Activated CD8-positive, alpha-beta memory T cell treated with anti-CD3 and anti-CD28 coated beads for 36 hours (primary cell): ENCODE measurements around the gene UBAP1L. TPM values are rescaled to one million over a fixed set of nuclear protein-coding genes. Genes with fewer than 3 reads are reported as not detected.
"Not testable (repeated sequence)": the region's sequence is repeated elsewhere in the genome, so short reads cannot be mapped to it uniquely, and the experiment has no call there.

Experiments
- CTCF ChIA-PET: fragments of 350-600 bp; sonication (Branson Sonifier 250); formaldehyde crosslinking; loops from one replicate; lab custom pipeline; 2021; ENCODE audit warnings: antibody characterized with exemption; lab: Charles Lee
- POLR2A ChIA-PET: fragments of 350-600 bp; sonication (Branson Sonifier 250); formaldehyde crosslinking; loops from one replicate; lab custom pipeline; 2021; ENCODE audit warnings: antibody characterized with exemption; lab: Charles Lee
- total RNA-seq, 2 experiments: library from RNA; stranded (reverse); gene quantifications; one replicate each; pipeline ENCODE4 v1.2.3, GENCODE V29; 2021

Gene UBAP1L
- total RNA-seq: 1 to 10 TPM; 2.8 to 2.9 TPM

DNA sequence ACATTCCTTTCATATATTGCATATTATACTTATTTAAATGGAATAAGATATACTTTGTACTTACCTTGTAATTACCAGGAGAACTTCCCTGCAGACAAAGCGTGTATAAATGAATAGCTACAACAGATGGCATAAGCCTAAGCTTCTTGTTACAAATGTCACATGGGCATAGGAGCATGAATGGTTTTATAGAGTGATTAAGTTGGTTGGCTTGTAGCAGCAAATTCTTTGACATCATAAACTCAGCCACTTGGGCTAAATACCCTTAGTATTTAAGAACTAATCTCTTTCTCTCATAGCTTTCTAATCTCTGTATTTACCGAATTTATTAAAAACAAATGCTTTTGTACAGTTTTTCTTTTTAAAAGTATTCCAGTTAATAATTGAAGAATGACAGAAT lies at the start of gene UBAP1L:
UBAP1L (minus strand) TSS at position 115 of the 400 bp plus-strand sequence. CDS start 8,985 bp downstream, outside the sequence.
- POLR2A ChIA-PET: no interaction called here
- CTCF ChIA-PET: interaction anchor here (0.6 to 2.0 kb wide), 2 partner anchors 14 to 88 kb away, joined by 3 to 6 read pairs; no protein-coding TSS in a partner anchor

DNA sequence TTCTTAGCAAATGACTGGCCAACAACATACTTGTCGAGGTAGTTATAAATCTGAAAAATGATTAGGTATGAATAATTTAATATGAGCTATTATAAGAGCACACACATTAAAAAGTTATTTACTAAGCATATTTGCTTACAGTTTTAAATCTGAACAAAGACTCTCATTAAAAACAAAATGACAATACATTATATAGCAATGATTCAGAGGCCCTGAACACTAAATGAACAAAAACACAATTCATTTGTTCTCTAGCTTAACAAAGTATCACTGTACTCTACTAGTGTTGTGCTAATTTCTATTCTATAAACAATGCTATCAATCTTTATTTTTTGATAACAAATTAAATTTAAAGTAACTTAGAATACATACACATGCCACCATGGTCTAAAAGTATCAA lies 49.1 kb upstream of the UBAP1L start:
- CTCF ChIA-PET: interaction anchor here (1.7 kb wide), 1 partner anchor 63 kb away, joined by 3 read pairs; no protein-coding TSS in a partner anchor
- POLR2A ChIA-PET: no interaction called here

DNA sequence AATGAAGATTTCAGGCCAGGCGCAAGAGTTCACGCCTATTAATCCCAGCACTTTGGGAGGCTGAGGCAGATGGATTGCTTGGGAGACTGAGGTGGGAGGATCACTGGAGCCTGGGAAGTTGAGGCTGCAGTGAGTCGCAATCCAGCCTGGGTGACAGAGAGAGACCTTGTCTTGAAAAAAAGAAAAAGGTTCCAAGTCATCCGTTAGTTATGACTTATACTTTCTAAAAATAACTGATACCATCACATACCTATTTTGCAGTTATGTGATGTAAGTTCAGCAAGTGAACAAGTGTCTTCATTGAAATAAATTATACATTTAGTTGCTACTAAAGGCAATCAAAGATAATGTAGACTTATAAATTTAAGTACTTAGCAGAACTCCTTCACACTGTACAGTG lies 48.0 kb upstream of the UBAP1L start:
- POLR2A ChIA-PET: no interaction called here
- CTCF ChIA-PET: no interaction called here

DNA sequence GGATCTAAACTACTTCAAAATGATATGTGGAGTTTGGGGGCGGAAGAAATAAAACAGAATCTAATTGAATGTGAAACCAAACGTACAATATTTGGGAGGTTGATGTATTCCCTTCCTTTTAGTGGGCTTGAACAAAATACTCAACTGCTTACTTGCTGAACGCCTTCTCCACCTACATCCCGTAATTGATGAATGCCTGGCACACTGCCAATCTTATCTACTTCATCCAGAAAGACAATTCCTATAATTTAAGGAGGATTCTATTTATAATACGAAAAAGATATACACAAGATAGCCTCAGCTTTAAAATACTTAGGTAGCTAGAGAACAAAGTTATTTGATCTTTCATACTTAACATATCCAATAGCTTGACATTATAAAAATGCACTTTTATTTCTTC lies 41.7 kb upstream of the UBAP1L start:
- CTCF ChIA-PET: no interaction called here
- POLR2A ChIA-PET: no interaction called here

DNA sequence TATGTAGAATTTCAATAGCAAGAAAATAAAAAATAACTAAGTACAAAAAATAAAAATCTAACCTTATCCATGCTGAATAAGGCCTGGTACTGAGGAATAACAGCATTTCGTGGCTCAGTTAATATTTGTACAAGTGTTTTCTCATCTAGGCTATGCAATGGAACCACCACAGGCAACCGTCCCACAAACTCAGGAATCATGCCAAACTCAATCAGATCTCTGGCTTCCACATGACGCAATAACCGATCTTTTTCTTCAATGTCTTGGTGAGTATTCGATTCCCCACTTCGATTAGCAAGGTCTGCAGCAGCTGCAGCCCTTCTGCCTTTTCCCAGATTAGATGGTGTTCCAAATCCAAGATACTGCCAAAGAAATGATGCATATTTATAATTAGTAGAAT lies 39.7 kb upstream of the UBAP1L start:
- ChIA-PET CTCF (no interaction called here), POLR2A (no interaction called here)

DNA sequence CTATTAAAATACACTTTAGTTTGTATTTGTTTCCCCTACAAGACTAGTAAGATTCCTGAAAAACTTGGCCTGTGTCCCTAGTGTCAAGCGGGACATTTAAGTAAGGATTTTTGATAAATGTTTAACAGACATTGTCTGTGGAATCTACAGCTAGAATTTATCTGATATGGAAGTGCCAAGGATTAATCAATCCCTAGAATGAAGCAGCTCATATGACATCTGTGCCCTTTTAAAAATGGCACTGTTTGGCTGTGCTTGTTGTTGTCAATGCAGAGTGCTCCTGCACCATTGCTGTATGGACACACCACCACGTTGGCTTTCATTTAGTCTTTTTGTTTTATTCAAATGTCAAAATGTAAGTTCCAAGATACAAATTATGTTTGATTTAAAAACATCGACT lies 32.9 kb upstream of the UBAP1L start:
- POLR2A ChIA-PET: no interaction called here
- CTCF ChIA-PET: no interaction called here

DNA sequence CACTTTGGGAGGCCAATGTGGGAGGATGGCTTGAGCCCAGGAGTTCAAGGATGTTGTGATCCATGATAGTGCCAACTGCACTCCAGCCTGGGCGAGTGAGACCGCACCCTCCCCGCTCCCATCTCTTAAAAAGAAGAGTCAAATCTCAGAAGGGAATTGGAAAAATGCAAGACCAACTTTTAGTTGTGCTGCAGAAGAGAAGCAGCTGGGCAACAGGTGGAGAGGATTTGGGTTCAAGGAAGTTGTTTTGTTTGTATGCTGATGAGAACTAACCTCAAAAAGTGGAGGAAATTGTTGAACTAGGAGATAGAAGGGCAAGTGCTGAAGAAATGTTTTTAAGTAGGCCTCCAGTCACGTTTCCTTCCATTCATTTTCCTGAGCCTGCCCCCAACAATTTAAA lies 31.4 kb upstream of the UBAP1L start:
- POLR2A ChIA-PET: no interaction called here
- CTCF ChIA-PET: no interaction called here

DNA sequence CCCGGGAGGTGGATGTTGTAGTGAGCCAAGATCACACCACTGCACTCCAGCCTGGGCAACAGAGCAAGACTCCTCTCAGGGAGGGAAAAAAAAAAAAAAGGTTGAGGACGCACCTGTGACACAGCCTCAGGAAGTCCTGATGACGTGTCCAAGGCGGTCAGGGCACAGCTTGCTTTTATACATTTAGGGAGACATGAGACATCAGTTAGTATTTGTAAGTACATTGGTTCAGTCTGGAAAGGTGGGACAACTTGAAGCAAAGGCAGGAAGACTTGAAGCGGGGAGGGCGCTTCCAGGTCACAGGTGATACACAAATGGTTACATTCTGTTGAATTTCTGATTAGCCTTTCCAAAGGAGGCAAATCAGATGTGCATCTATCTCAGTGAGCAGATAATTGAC lies 23.6 kb upstream of the UBAP1L start:
- POLR2A ChIA-PET, CTCF ChIA-PET: not testable (repeated sequence)

DNA sequence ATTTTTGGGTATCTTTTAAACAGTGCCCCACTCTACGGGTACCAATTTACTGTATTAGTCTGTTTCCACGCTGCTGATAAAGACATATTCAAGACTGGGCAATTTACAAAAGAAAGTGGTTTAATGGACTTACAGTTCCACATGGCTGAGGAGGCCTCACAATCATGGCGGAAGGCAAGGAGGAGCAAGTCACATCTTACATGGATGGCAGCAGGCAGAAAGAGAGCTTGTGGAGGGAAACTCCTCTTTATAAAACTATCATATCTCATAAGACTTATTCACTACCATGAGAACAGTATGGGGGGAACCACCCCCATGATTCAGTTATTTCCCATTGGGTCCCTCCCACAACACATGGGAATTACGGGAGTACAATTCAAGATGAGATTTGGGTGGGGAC lies 22.9 kb upstream of the UBAP1L start:
- POLR2A ChIA-PET, CTCF ChIA-PET: not testable (repeated sequence)

DNA sequence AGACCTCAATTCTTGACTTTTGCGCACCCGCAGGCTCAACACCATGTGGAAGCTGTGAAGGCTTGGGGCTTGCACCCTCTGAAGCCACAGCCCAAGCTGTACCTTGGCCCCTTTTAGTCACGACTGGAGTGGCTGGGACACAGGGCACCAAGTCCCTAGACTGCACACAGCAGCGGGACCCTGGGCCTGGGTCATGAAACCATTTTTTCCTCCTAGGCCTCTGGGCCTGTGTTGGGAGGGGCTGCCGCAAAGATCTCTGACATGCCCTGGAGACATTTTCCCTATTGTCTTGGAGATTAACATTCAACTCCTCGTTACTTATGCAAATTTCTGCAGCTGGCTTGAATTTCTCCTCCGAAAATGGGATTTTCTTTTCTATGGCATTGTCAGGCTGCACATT lies 22.1 kb upstream of the UBAP1L start:
- CTCF ChIA-PET, POLR2A ChIA-PET: not testable (repeated sequence)

DNA sequence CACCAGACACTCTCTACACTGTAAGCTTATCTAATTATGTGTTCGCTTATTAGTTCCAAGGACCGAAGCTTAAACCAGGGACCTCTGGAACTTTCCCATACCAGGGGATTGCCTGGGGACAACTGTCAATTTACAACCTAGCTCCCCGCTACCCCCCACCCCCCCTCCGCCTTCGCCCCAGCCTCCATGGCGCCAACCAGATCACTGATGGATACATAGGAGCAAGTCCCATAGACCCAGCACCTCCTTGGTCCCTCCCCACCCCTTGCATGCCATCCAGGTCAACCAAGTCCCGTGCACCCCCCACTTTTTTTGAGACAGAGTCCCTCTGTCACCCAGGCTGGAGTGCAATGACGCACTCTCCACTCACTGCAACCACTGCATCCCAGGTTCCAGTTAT lies 19.5 kb upstream of the UBAP1L start:
- ChIA-PET CTCF (interaction anchor here (1.3 kb wide), 1 partner anchor 84 kb away, joined by 3 read pairs; no protein-coding TSS in a partner anchor), POLR2A (interaction anchor here (0.6 to 0.9 kb wide), 2 partner anchors 163 to 336 kb away, joined by 3 to 6 read pairs; no protein-coding TSS in a partner anchor)

DNA sequence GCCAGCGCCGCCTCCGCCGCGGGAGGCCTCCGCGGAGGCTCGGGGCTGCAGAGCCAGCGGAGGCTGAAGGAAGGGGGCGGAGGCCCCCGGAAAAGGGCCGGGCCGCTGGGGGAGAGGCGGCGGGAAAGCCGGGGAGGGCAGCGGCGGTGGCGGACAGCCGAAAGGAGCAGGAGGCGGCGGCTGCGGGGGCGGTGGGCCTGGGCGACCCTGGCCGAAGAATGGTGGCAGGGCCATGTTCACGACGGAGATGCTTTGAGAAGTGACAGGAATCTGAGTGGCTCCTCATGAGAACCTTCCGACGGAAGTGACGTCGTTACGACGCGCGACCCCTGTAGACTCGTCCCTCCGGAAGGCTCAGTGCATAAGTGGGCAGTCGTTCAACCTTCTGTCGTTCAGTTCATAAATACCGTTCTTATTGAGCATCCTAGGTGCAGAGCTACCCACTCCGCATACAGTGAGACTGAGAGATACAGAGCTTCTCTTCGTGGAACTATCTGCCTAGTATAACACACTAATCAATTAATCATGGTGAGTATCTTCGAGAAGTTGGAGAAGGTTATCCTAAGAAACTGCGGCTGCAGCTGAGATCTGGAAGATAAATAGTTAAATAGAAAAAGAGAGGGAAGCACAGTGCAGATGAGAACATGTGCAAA lies 18.7 kb upstream of the UBAP1L start, which contains the start of gene PDCD7:
PDCD7 (minus strand) TSS at position 261 of the 653 bp plus-strand sequence; CDS start at position 234, 27 bp downstream.
- POLR2A ChIA-PET: interaction anchor here (0.5 to 1.0 kb wide), 5 partner anchors 47 to 383 kb away, joined by 3 to 6 read pairs (median 3); partner anchors contain the start of gene CLPX
- CTCF ChIA-PET: interaction anchor here (1.0 to 1.3 kb wide), 2 partner anchors 11 to 83 kb away, joined by 3 read pairs; no protein-coding TSS in a partner anchor

DNA sequence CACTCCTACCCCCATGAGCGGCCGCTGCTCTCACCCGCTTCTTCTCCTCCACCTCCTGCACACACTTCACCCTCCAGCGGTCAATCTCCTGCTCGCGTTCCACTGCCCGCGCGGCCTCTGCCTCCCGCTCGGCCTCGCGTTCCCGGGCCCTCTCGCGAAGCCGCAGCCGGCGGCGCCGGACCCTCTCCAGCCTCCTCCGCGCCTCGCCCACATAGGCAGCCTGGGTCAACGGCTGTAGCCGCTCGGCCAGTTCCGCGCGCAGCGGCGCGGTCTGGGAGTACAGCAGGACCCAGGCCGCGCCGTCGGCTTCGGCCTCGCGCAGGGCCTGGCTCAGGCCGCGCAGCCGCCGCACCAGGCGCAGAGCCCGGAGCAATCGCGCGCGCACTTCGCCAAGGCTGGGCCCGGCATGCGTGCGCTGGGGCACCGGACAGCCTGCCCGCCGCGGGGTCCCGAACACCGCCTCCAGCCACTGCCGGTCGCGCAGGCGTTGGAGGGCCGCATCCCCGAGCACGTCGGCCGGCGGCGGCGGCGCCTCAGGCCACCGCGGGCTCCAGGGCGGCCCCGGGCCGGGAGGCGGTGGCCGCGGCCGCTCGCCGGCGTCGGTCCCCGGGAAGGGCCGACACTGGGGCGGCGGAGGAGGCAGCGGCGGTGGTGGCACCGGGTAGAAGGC lies 18.0 kb upstream of the UBAP1L start:
- ChIA-PET CTCF (interaction anchor here (1.0 to 1.3 kb wide), 2 partner anchors 12 to 83 kb away, joined by 3 read pairs; no protein-coding TSS in a partner anchor), POLR2A (interaction anchor here (0.6 to 1.0 kb wide), 2 partner anchors 15 to 52 kb away, joined by 3 read pairs; partner anchors contain the start of gene CLPX)

DNA sequence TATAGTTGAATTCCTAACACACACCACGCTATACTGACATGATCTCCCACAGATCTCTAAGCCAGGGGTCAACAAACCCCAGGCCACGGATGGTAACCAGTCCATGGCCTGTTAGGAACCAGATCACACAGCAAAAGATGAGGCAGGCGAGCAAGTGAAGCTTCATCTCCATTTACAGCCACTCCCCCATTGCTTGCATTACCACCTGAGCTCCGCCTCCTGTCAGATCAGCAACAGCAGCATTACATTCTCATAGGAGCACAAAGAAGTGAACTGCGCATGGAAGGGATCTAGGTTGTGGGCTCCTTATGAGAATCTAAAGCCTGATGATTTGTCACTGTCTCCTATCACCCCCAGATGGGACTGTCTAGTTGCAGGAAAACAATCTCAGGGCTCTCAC lies 15.9 kb upstream of the UBAP1L start:
- POLR2A ChIA-PET: no interaction called here
- CTCF ChIA-PET: interaction anchor here (1.1 kb wide), 1 partner anchor 29 kb away, joined by 3 read pairs; no protein-coding TSS in a partner anchor

DNA sequence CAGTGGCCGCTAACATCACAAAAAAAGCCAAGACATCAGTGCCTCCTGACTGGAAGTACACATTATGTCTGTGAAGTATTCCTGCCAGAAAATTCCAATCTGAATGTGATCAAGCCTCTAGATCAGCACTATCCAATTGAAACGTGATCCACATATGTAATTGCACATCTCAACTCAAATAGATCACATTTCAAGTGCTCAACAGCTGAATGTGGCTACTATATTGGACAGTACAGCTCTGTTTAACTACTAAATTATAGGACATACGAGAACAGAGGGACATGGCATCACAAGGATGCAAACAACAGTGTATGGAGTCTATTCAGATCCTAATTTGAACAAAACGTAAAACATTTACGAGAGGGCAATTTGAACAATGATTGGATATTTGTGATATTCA lies 542 bp upstream of the UBAP1L start:
- ChIA-PET POLR2A (no interaction called here), CTCF (interaction anchor here (2.0 kb wide), 1 partner anchor 14 kb away, joined by 6 read pairs; no protein-coding TSS in a partner anchor)

DNA sequence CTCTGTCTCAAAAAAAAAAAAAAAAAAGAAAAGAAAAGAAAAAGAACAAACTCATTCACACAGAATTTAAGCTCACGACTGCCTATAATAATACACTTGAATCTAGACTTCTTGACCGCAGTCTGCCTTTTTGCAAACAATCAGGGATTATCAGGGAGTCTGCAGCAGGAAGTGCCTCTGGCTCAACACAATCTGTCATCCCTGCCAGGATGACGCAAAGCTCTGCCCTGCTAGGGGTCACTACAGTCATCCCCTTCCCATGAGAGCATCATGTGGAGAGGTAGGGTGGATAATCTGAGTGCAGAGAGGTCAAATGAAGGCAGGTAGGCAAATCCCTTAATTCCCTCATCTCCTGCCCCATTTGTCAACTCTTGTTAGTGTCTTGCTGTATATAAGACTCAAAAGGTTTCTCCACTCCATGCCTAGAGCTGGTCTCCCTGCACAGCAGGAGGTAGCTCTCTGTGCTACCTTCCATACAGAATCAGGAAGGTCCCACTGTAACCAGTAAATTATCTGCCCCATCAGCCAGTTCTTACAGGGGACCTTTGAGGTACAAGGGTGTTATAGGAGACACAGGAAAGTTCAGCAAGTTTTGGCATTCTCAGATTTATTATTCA lies 4.2 kb downstream of the UBAP1L start:
- POLR2A ChIA-PET: no interaction called here

DNA sequence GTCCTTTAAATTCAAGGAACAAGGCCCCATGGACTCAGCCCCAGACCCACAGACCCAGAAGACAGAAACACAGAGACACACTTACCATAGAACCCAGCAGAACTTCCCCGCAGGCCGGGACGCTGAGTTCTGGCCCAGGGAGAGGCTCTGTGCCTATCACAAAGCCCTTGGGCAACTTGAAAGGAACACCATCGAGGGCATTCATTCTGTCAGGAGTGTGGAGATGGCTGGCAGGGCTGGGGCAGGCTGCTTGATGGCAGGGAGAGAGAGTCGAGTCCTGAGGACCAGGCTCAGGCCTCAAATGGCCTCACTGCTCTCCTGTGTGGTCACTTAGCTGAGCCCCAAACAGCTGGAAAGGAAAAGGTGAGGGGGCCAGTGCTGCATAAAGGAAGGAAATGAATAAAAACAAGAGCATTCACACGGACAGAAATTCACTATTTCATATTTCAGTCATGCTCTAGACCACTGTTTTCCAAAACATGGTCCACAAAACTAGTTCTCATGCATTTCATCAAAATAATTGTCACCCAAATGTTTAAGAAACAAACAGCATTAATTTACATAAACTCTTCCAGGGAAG lies 8.9 kb downstream of the UBAP1L start:
- POLR2A ChIA-PET: no interaction called here
- CTCF ChIA-PET: no interaction called here

More for the DNA sequence above, 4.2 kb downstream of the UBAP1L start:
- CTCF ChIA-PET: interaction anchor here (0.7 kb wide), 1 partner anchor 84 kb away, joined by 3 read pairs; no protein-coding TSS in a partner anchor

DNA sequence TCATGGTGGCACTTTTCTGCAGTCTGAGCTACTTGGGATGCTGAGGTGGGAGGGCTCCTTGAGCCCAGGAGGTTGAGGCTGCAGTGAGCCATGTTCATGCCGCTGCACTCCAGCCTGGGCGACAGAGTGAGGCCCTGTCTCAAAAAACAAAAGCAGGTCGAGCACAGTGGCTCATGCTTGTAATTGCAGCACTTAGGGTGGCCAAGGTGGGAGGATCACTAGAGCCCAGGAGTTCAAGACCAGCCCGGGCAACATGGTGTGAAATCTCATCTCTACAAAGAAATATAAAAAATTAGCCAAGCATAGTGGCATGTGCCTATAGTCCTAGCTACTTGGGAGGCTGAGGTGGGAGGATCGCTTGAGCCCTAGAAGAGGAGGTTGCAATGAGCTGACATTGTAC lies 10.0 kb downstream of the UBAP1L start:
- ChIA-PET POLR2A (no interaction called here), CTCF (no interaction called here)

DNA sequence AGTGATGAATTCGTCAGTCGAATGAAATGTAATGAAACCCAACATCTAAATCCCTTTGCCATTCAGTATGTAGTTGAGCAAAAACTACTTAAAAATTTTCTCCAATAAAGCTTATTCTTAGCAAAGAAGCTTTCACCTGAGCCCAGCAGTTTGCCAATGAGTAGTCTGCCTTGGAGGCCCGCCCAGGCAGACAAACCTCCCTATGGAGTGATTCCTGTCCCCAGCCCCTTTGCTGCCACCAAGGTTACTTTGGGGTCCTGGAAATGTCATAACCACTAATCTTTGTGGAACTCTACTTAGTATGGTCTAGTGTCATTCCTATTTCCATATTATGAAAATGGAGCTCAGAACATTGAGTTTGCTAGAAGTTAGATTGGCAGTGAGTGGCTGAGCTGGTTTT lies 12.1 kb downstream of the UBAP1L start:
- POLR2A ChIA-PET: no interaction called here
- CTCF ChIA-PET: no interaction called here
